Measurements from ENCODE around the gene FAM156B. TPM values are rescaled to one million over a fixed set of nuclear protein-coding genes. Genes with fewer than 3 reads are reported as not detected.
"Not testable (repeated sequence)": the region's sequence is repeated elsewhere in the genome, so short reads cannot be mapped to it uniquely, and the experiment has no call there.

The FAM156B gene
- total and polyA plus RNA-seq, 2 of the 4 experiments (the other 2 are of a cell fraction), result 17.9 to 52.4 TPM

- ATAC-seq (ENCODE audit: low read depth); in situ Hi-C loops (cut with MboI; ENCODE audit: low sequenced_read_pairs); H3K9me1 ChIP-seq (ENCODE audit: insufficient read depth, low read length): not testable (repeated sequence)
Measured at GRCh38 chrX:52907900-52908299, 10.8 kb downstream of the FAM156B start.

GRCh38 chrX:52909313-52909969 lies 12.3 kb downstream of the FAM156B start:
- POLR2A ChIA-PET (ENCODE audit: unreplicated experiment); H3K9ac ChIP-seq (ENCODE audit: low read depth, low read length); H4K8ac ChIP-seq (ENCODE audit: low read depth in 2 of 2, low read length in 2 of 2); H3K27ac ChIP-seq (ENCODE audit: insufficient read depth, low read length); H3K23ac ChIP-seq (ENCODE audit: low read depth, low read length); ATAC-seq (ENCODE audit: low read depth); H2AK5ac ChIP-seq (ENCODE audit: low read depth, low read length); in situ Hi-C loops (cut with MboI; ENCODE audit: low sequenced_read_pairs); H3K9me3 ChIP-seq (ENCODE audit: control insufficient read depth, insufficient read depth, low read length); H3K27me3 ChIP-seq (ENCODE audit: control insufficient read depth, insufficient read depth, low read length); H3K18ac ChIP-seq (ENCODE audit: low read depth, low read length); BruUV-seq (replicated peaks); H3K4ac ChIP-seq (ENCODE audit: low read depth, low read length); H3K36me3 ChIP-seq (ENCODE audit: control insufficient read depth, insufficient read depth, low read length); CTCF ChIA-PET; H2BK5ac ChIP-seq (ENCODE audit: low read depth, low read length, poor library complexity, severe bottlenecking); H4K91ac ChIP-seq (ENCODE audit: insufficient read depth, low read depth, low read length); H2AK9ac ChIP-seq (replicated peaks; ENCODE audit: low read depth, low read length, poor library complexity); dilution Hi-C loops (cut with HindIII; ENCODE audit: low sequenced_read_pairs, unreplicated experiment); H3K14ac ChIP-seq (replicated peaks; ENCODE audit: low read depth, low read length); H4K20me1 ChIP-seq (ENCODE audit: insufficient read depth, low read length); H2BK20ac ChIP-seq (ENCODE audit: low read depth, low read length); H3K4me2 ChIP-seq (ENCODE audit: low read depth, low read length); H3K4me1 ChIP-seq (ENCODE audit: control insufficient read depth, insufficient read depth, low read length); H3K56ac ChIP-seq (ENCODE audit: extremely low read depth, insufficient read depth, low read length); H4K5ac ChIP-seq (ENCODE audit: low read depth, low read length); H3K9me1 ChIP-seq (ENCODE audit: insufficient read depth, low read length); DNase-seq; H2BK15ac ChIP-seq (ENCODE audit: low read depth, low read length); H3K79me1 ChIP-seq (ENCODE audit: low read depth in 1 of 2, low read length in 2 of 2); H3K4me3 ChIP-seq (ENCODE audit: insufficient read depth, low read depth, low read length); H2AFZ ChIP-seq (replicated peaks; ENCODE audit: low read length, poor library complexity); intact Hi-C loops (cut with micrococcal nuclease); H2BK120ac ChIP-seq (ENCODE audit: low read depth, low read length): not testable (repeated sequence)
- no CpG with 5 or more reads among the region's 12 CpGs for WGBS, 2 experiments (ENCODE audit: extremely low coverage in 2 of 2, insufficient read length in 1 of 2)

More at GRCh38 chrX:52907900-52908299, 10.8 kb downstream of the FAM156B start:
- H2AFZ ChIP-seq (replicated peaks; ENCODE audit: low read length, poor library complexity); H3K27ac ChIP-seq (ENCODE audit: insufficient read depth, low read length); CTCF ChIA-PET; H4K8ac ChIP-seq (ENCODE audit: low read depth in 2 of 2, low read length in 2 of 2); H2BK15ac ChIP-seq (ENCODE audit: low read depth, low read length); intact Hi-C loops (cut with micrococcal nuclease); H3K4me2 ChIP-seq (ENCODE audit: low read depth, low read length); H2BK20ac ChIP-seq (ENCODE audit: low read depth, low read length); H3K4me1 ChIP-seq (ENCODE audit: control insufficient read depth, insufficient read depth, low read length); H4K20me1 ChIP-seq (ENCODE audit: insufficient read depth, low read length); H3K79me1 ChIP-seq (ENCODE audit: low read depth in 1 of 2, low read length in 2 of 2); BruUV-seq (replicated peaks); H4K5ac ChIP-seq (ENCODE audit: low read depth, low read length); H3K9ac ChIP-seq (ENCODE audit: low read depth, low read length); H3K4me3 ChIP-seq (ENCODE audit: insufficient read depth, low read depth, low read length); dilution Hi-C loops (cut with HindIII; ENCODE audit: low sequenced_read_pairs, unreplicated experiment); DNase-seq; H3K9me3 ChIP-seq (ENCODE audit: control insufficient read depth, insufficient read depth, low read length); H2BK120ac ChIP-seq (ENCODE audit: low read depth, low read length); H3K27me3 ChIP-seq (ENCODE audit: control insufficient read depth, insufficient read depth, low read length); H4K91ac ChIP-seq (ENCODE audit: insufficient read depth, low read depth, low read length); H2AK9ac ChIP-seq (replicated peaks; ENCODE audit: low read depth, low read length, poor library complexity); H3K23ac ChIP-seq (ENCODE audit: low read depth, low read length); H3K18ac ChIP-seq (ENCODE audit: low read depth, low read length); H2BK5ac ChIP-seq (ENCODE audit: low read depth, low read length, poor library complexity, severe bottlenecking); H3K56ac ChIP-seq (ENCODE audit: extremely low read depth, insufficient read depth, low read length); H2AK5ac ChIP-seq (ENCODE audit: low read depth, low read length); H3K4ac ChIP-seq (ENCODE audit: low read depth, low read length); H3K14ac ChIP-seq (replicated peaks; ENCODE audit: low read depth, low read length); POLR2A ChIA-PET (ENCODE audit: unreplicated experiment); H3K36me3 ChIP-seq (ENCODE audit: control insufficient read depth, insufficient read depth, low read length): not testable (repeated sequence)
- WGBS, 2 experiments (ENCODE audit: extremely low coverage in 2 of 2, insufficient read length in 1 of 2), result no CpG with 5 or more reads among the region's 17 CpGs

Data from IMR-90 (cell line).